Measurements from ENCODE around the gene SLC43A3. TPM values are rescaled to one million over a fixed set of nuclear protein-coding genes. Genes with fewer than 3 reads are reported as not detected.

SLC43A3 gene
- total RNA-seq, 4 donors from 2014 or later = 26.6 to 90.4 (median 77.0) TPM

- 93% methylated on average over 10 of the region's 11 CpGs for WGBS
- intact Hi-C loops (cut with DNase I) = loop anchor here (2.0 kb wide), 1 partner anchor 26 kb away; no protein-coding TSS in a partner anchor
- peaks cover 9 to 21% (median 17%) of the 10 kb centered on the region in 4 donors for H3K4me1 ChIP-seq
- no peak overlapping the region for H3K27ac ChIP-seq (replicated peaks in 1 of 4)
- H3K9me3 ChIP-seq = no peaks in the 10 kb centered on the region
- no peak overlapping the region for H3K4me3 ChIP-seq
- peaks cover 38 to 98% (median 75%) of the 10 kb centered on the region in 4 donors for H3K36me3 ChIP-seq
- TF ChIP-seq CTCF (IDR thresholded peaks at IDR 0.05) (no peak), POLR2AphosphoS5 (IDR thresholded peaks at IDR 0.05) (no peak), POLR2A (IDR thresholded peaks at IDR 0.05; ENCODE audit: low read depth) (no peak), EP300 (IDR thresholded peaks at IDR 0.05) (no peak)
- DNase-seq (ENCODE audit: extremely low spot score) = no peak
- no peaks in the 10 kb centered on the region for H3K27me3 ChIP-seq
Observed at GRCh38 chr11:57414612-57415212, 12.2 kb downstream of the SLC43A3 start.

GRCh38 chr11:57413681-57414080 lies 13.2 kb downstream of the SLC43A3 start:
- no peaks in the 10 kb centered on the region for H3K9me3 ChIP-seq
- peaks cover 46 to 98% (median 82%) of the 10 kb centered on the region in 4 donors for H3K36me3 ChIP-seq
- intact Hi-C loops (cut with DNase I) = loop anchor here (2.0 kb wide), 1 partner anchor 27 kb away; no protein-coding TSS in a partner anchor
- H3K4me3 ChIP-seq = no peak overlapping the region
- H3K27me3 ChIP-seq = no peaks in the 10 kb centered on the region
- 97% methylated on average over 4 of the region's 4 CpGs for WGBS
- DNase-seq (ENCODE audit: extremely low spot score) = no peak
- H3K4me1 ChIP-seq = peaks cover 9 to 21% (median 17%) of the 10 kb centered on the region in 4 donors
- no peak overlapping the region for H3K27ac ChIP-seq (replicated peaks in 1 of 4)
- TF ChIP-seq CTCF (IDR thresholded peaks at IDR 0.05) = no peak
- TF ChIP-seq POLR2AphosphoS5 (IDR thresholded peaks at IDR 0.05) = no peak
- no peak for TF ChIP-seq POLR2A (IDR thresholded peaks at IDR 0.05; ENCODE audit: low read depth)
- TF ChIP-seq EP300 (IDR thresholded peaks at IDR 0.05) = no peak

- Histone ChIP-seq H3K27me3 (no peaks in the 10 kb centered on the region), H3K27ac (replicated peaks in 1 of 4) (no peak overlapping the region), H3K4me3 (no peak overlapping the region), H3K36me3 (peaks cover 41 to 97% (median 74%) of the 10 kb centered on the region in 4 donors), H3K4me1 (peaks cover 20 to 31% (median 27%) of the 10 kb centered on the region in 4 donors), H3K9me3 (no peaks in the 10 kb centered on the region)
- intact Hi-C loops (cut with DNase I) = no loop called here
- DNase-seq (ENCODE audit: extremely low spot score) = no peak
- TF ChIP-seq POLR2AphosphoS5 (IDR thresholded peaks at IDR 0.05) = no peak
- TF ChIP-seq EP300 (IDR thresholded peaks at IDR 0.05) = no peak
- TF ChIP-seq CTCF (IDR thresholded peaks at IDR 0.05) = no peak
- no peak for TF ChIP-seq POLR2A (IDR thresholded peaks at IDR 0.05; ENCODE audit: low read depth)
Observed at GRCh38 chr11:57410287-57410686, 16.6 kb downstream of the SLC43A3 start.

GRCh38 chr11:57409321-57410100 lies 17.4 kb downstream of the SLC43A3 start:
- H3K9me3 ChIP-seq = no peaks in the 10 kb centered on the region
- H3K27me3 ChIP-seq = no peaks in the 10 kb centered on the region
- peaks cover 22 to 31% (median 28%) of the 10 kb centered on the region in 4 donors for H3K4me1 ChIP-seq
- no peak for DNase-seq (ENCODE audit: extremely low spot score)
- no peak overlapping the region for H3K4me3 ChIP-seq
- WGBS = 94% methylated on average over 18 of the region's 18 CpGs
- intact Hi-C loops (cut with DNase I) = no loop called here
- no peak for TF ChIP-seq POLR2A (IDR thresholded peaks at IDR 0.05; ENCODE audit: low read depth)
- TF ChIP-seq CTCF (IDR thresholded peaks at IDR 0.05) = no peak
- no peak for TF ChIP-seq EP300 (IDR thresholded peaks at IDR 0.05)
- TF ChIP-seq POLR2AphosphoS5 (IDR thresholded peaks at IDR 0.05) = no peak
- H3K36me3 ChIP-seq = peaks cover 34 to 90% (median 66%) of the 10 kb centered on the region in 4 donors
- no peak overlapping the region for H3K27ac ChIP-seq (replicated peaks in 1 of 4)
